Gastrocnemius medialis (tissue), 4 donors: Measurements from ENCODE around the gene HIBCH. TPM values are rescaled to one million over a fixed set of nuclear protein-coding genes. Genes with fewer than 3 reads are reported as not detected.

Experiments used
- ATAC-seq, 2 donors: fragments of 150-250 bp; one replicate each; pipeline ENCODE4 v1.9.1; 2016
- DNase-seq, 2 donors: peaks; one replicate each; pipeline ENCODE4 v3.0.0-alpha.2; 2019
- H3K27ac ChIP-seq, 4 donors: fragments of 200-600 bp; sonication (generic); 1 replicate in 1 of 4; 2 replicates in 3 of 4; pipeline ENCODE4 v1.5.1; 2016 to 2018; ENCODE audit warnings: mild to moderate bottlenecking in 2 of 4, moderate library complexity in 1 of 4
- H3K27me3 ChIP-seq, 3 donors: fragments of 200-600 bp; sonication (generic) in 2 of 3; 1 replicate in 1 of 3; 2 replicates in 2 of 3; pipeline versions ENCODE4 v1.5.1 to v1.6.0; 2016 to 2019; ENCODE audit warnings: mild to moderate bottlenecking in 1 of 3, moderate library complexity in 1 of 3
- H3K36me3 ChIP-seq, 2 donors: fragments of 200-600 bp; sonication (generic) in 1 of 2; one replicate each; pipeline ENCODE4 v1.5.1; 2017 to 2018
- H3K4me1 ChIP-seq, 2 donors: fragments of 200-600 bp; sonication (generic) in 1 of 2; one replicate each; pipeline ENCODE4 v1.5.1; 2016 to 2017; ENCODE audit warnings: mild to moderate bottlenecking in 2 of 2
- H3K4me3 ChIP-seq, 4 donors: fragments of 200-600 bp; sonication (generic) in 3 of 4; 1 replicate in 1 of 4; 2 replicates in 3 of 4; pipeline ENCODE4 v1.5.1; 2016 to 2019; ENCODE audit warnings: mild to moderate bottlenecking in 2 of 4
- H3K9me3 ChIP-seq, 3 donors: fragments of 200-600 bp; sonication (generic) in 2 of 3; 1 replicate in 1 of 3; 2 replicates in 2 of 3; pipeline ENCODE4 v1.5.1; 2016 to 2019
- POLR2A ChIP-seq, 2 donors: fragments of 450-650 bp; IDR thresholded peaks; one replicate each; pipeline ENCODE4 v1.6.1; 2017; ENCODE audit warnings: antibody characterized with exemption in 2 of 2, mild to moderate bottlenecking in 2 of 2, moderate library complexity in 2 of 2
- in situ Hi-C, 4 donors: fragments of 200-750 bp; cut with MboI; loops; one replicate each; pipeline versions ENCODE4 v1.15.0 to v1.8.0; 2017; ENCODE audit warnings: low sequenced_read_pairs in 4 of 4
- intact Hi-C: fragments of 100-400 bp; cut with DNase I; formaldehyde crosslinking; loops from one replicate; pipeline ENCODE4 v1.15.1; 2023; ENCODE audit warnings: low total_unique reads
- total RNA-seq, 4 donors: library from RNA; depleted of rRNA; stranded (reverse); fragments of >200 nt; gene quantifications; one replicate each; pipeline versions ENCODE4 v1.1.0 to v1.2.3, GENCODE V29; 2016
- TF ChIP-seq, protein P1 (sequence below), 5 experiments: fragments of 450-650 bp in 3 of 5; fragments of 200-600 bp in 2 of 5; sonication (generic) in 2 of 5; IDR thresholded peaks in 4 of 5; conservative IDR thresholded peaks in 1 of 5; 1 replicate in 4 of 5; 2 replicates in 1 of 5; pipeline ENCODE4 v1.5.1; 2016 to 2019; ENCODE audit warnings: antibody characterized with exemption in 5 of 5, mild to moderate bottlenecking in 3 of 5, moderate library complexity in 3 of 5

The HIBCH gene
- total RNA-seq, 4 donors from 2014 or later, result 3.7 to 20.1 (median 10.6) TPM

DNA sequence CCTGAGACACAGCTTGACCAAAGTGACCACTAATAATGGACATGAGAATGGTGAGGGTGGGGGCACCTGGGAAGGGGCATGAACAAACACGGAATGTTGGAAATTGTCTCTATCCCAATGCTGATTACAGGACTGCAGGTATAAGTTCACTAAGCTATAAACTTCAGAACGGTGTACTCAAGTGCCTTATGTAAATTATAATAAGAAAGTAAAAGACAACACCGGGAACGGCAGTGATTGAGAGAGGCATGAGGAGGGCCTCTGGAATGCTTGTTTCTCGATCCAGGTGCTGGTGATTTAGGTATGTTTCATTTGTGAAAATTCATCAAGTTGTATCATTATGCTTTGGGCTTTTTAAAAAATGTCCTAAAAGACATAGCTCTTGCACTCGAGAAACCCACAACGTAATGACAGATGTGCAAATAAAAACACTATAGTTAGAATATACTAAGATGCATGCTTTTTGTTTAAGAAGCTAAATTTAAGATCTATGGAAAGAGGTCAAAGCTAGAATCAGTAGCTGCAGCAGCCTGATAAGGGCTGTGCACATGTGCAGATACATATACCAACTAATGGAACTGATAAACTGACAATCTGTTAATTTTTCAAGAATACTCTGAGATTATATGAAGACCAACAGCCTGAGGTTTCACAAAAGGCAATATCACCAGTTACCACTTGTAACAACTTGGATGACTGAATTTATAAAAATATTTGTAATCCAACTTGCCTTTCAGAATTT, 7.6 kb downstream of the HIBCH start:
- H3K27ac ChIP-seq, result no peak overlapping the region
- H3K9me3 ChIP-seq, result no peaks in the 10 kb centered on the region
- H3K4me1 ChIP-seq, result peaks cover 4 to 13% of the 10 kb centered on the region in 2 donors
- TF ChIP-seq, protein P1, sequence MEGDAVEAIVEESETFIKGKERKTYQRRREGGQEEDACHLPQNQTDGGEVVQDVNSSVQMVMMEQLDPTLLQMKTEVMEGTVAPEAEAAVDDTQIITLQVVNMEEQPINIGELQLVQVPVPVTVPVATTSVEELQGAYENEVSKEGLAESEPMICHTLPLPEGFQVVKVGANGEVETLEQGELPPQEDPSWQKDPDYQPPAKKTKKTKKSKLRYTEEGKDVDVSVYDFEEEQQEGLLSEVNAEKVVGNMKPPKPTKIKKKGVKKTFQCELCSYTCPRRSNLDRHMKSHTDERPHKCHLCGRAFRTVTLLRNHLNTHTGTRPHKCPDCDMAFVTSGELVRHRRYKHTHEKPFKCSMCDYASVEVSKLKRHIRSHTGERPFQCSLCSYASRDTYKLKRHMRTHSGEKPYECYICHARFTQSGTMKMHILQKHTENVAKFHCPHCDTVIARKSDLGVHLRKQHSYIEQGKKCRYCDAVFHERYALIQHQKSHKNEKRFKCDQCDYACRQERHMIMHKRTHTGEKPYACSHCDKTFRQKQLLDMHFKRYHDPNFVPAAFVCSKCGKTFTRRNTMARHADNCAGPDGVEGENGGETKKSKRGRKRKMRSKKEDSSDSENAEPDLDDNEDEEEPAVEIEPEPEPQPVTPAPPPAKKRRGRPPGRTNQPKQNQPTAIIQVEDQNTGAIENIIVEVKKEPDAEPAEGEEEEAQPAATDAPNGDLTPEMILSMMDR (IDR thresholded peaks at IDR 0.05 in 4 of 5, conservative IDR thresholded peaks at IDR 0.05 in 1 of 5), result no peak
- TF ChIP-seq POLR2A (IDR thresholded peaks at IDR 0.05), result no peak
- intact Hi-C loops, result loop anchor here (10.0 kb wide), 1 partner anchor 527 kb away; the partner anchor contains the start of genes ORMDL1 and PMS1
- ATAC-seq (no peak), DNase-seq (no peak)
- H3K36me3 ChIP-seq, result peaks cover 0 to 7% of the 10 kb centered on the region in 2 donors
- in situ Hi-C loops, result no loop called here
- no peak overlapping the region for H3K4me3 ChIP-seq
- H3K27me3 ChIP-seq, result no peaks in the 10 kb centered on the region

DNA sequence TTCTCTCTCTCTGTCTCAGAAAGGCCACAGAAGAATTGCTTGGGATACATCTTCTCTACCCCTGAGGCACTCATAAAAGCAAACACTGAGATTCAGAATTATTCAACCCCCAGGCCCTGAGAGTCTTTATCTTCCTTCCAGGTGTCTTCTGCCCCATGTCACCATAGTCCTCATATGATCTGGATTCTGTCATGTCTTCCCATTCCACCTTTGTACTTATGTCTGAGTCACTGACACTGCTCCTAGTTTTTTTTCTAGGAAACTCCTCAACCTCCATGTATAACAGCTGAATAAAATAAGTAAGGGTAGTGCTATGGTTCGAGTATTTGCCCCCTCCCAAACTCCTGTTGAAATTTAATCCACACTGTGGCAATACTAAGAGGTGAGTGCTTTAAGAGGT, 11.6 kb downstream of the HIBCH start:
- no peak for TF ChIP-seq POLR2A (IDR thresholded peaks at IDR 0.05)
- TF ChIP-seq, protein P1 (IDR thresholded peaks at IDR 0.05 in 4 of 5, conservative IDR thresholded peaks at IDR 0.05 in 1 of 5), result no peak
- DNase-seq (no peak), ATAC-seq (no peak)
- H3K4me1 ChIP-seq, result peaks cover 4 to 12% of the 10 kb centered on the region in 2 donors
- intact Hi-C loops, result no loop called here
- no peaks in the 10 kb centered on the region for H3K9me3 ChIP-seq
- in situ Hi-C loops, result no loop called here
- no peak overlapping the region for H3K4me3 ChIP-seq
- H3K27me3 ChIP-seq, result no peaks in the 10 kb centered on the region
- peaks cover 0 to 7% of the 10 kb centered on the region in 2 donors for H3K36me3 ChIP-seq
- no peak overlapping the region for H3K27ac ChIP-seq

- intact Hi-C loops, result no loop called here
- DNase-seq (no peak), ATAC-seq (no peak)
- Histone ChIP-seq H3K4me3 (no peak overlapping the region), H3K4me1 (no peaks in the 10 kb centered on the region), H3K27ac (no peak overlapping the region), H3K27me3 (no peaks in the 10 kb centered on the region), H3K9me3 (no peaks in the 10 kb centered on the region), H3K36me3 (peaks cover 0 to 9% of the 10 kb centered on the region in 2 donors)
- TF ChIP-seq, protein P1 (IDR thresholded peaks at IDR 0.05 in 4 of 5, conservative IDR thresholded peaks at IDR 0.05 in 1 of 5), result no peak
- TF ChIP-seq POLR2A (IDR thresholded peaks at IDR 0.05), result no peak
- in situ Hi-C loops, result no loop called here
These were observed 15.2 kb downstream of the HIBCH start for GRCh38 chr2:190304404-190304803.

- DNase-seq (no peak), ATAC-seq (no peak)
- in situ Hi-C loops, result no loop called here
- intact Hi-C loops, result no loop called here
- H3K4me3 ChIP-seq, result no peak overlapping the region
- no peaks in the 10 kb centered on the region for H3K27me3 ChIP-seq
- peaks cover 0 to 9% of the 10 kb centered on the region in 2 donors for H3K36me3 ChIP-seq
- H3K27ac ChIP-seq, result no peak overlapping the region
- TF ChIP-seq, protein P1 (IDR thresholded peaks at IDR 0.05 in 4 of 5, conservative IDR thresholded peaks at IDR 0.05 in 1 of 5), result no peak
- no peak for TF ChIP-seq POLR2A (IDR thresholded peaks at IDR 0.05)
- no peaks in the 10 kb centered on the region for H3K4me1 ChIP-seq
- H3K9me3 ChIP-seq, result no peaks in the 10 kb centered on the region
These were observed 16.0 kb downstream of the HIBCH start for GRCh38 chr2:190303647-190304046.
